ENCODE results near the gene ALG12. TPM values are rescaled to one million over a fixed set of nuclear protein-coding genes. Genes with fewer than 3 reads are reported as not detected.

Gene ALG12
- total RNA-seq, 2 donors from 2014 or later: 17.4 to 30.1 TPM

DNA sequence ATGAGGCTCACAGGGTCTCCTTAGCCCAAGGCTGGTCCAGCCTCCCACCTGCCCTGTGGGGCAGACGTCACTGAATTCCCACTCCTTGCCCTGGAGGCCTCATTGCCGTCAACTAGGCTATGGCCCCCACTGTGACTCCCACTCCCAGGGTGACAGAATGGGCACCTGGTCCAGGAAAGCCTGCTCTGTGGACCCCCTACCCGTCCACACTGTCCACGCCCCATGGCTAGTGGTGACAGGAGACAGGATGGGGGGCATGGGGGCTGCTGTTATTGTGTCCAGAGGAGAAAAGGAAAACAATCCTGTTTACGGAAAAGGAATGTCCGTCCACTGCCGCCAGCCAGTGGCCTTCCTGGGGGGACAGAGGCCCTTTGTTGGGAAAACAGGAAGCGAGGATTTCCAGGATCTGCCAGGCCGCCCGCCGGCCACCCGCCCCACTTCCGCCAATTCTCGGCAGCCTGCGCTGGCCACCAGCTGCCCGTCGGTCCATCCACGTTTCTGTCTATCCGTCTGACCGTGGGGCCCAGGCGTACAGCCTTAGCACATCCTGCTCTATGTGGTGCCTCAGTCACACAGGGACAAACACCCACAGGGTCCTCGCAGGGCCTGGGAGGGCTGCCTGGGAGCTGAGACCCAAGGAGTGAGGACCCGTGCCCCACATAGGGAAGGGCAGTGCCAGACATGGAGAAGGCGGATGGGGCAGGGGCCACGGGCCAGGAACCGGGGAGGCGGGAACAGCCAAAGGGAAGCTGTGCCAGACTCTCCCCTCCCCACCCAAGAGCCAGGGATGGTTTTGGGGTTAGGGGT, 19.7 kb upstream of the ALG12 start:
- TF ChIP-seq, protein P1, sequence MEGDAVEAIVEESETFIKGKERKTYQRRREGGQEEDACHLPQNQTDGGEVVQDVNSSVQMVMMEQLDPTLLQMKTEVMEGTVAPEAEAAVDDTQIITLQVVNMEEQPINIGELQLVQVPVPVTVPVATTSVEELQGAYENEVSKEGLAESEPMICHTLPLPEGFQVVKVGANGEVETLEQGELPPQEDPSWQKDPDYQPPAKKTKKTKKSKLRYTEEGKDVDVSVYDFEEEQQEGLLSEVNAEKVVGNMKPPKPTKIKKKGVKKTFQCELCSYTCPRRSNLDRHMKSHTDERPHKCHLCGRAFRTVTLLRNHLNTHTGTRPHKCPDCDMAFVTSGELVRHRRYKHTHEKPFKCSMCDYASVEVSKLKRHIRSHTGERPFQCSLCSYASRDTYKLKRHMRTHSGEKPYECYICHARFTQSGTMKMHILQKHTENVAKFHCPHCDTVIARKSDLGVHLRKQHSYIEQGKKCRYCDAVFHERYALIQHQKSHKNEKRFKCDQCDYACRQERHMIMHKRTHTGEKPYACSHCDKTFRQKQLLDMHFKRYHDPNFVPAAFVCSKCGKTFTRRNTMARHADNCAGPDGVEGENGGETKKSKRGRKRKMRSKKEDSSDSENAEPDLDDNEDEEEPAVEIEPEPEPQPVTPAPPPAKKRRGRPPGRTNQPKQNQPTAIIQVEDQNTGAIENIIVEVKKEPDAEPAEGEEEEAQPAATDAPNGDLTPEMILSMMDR (IDR thresholded peaks at IDR 0.05): no peak
- H3K27ac ChIP-seq: peak overlapping the region; percentile 63 to 74
- H3K4me1 ChIP-seq (ENCODE audit: control insufficient read depth in 1 of 2, low read depth in 2 of 2): peaks cover 30 to 37% of the 10 kb centered on the region in 2 donors
- ATAC-seq (ENCODE audit: insufficient number of reproducible peaks, low FRiP score, low read depth): no peak
- no peak for DNase-seq (ENCODE audit: low spot score)
- H3K27me3 ChIP-seq (replicated peaks; ENCODE audit: insufficient read depth): no peaks in the 10 kb centered on the region
- H3K4me3 ChIP-seq: no peak overlapping the region
- H3K9me3 ChIP-seq: no peaks in the 10 kb centered on the region
- H3K36me3 ChIP-seq: no peaks in the 10 kb centered on the region

DNA sequence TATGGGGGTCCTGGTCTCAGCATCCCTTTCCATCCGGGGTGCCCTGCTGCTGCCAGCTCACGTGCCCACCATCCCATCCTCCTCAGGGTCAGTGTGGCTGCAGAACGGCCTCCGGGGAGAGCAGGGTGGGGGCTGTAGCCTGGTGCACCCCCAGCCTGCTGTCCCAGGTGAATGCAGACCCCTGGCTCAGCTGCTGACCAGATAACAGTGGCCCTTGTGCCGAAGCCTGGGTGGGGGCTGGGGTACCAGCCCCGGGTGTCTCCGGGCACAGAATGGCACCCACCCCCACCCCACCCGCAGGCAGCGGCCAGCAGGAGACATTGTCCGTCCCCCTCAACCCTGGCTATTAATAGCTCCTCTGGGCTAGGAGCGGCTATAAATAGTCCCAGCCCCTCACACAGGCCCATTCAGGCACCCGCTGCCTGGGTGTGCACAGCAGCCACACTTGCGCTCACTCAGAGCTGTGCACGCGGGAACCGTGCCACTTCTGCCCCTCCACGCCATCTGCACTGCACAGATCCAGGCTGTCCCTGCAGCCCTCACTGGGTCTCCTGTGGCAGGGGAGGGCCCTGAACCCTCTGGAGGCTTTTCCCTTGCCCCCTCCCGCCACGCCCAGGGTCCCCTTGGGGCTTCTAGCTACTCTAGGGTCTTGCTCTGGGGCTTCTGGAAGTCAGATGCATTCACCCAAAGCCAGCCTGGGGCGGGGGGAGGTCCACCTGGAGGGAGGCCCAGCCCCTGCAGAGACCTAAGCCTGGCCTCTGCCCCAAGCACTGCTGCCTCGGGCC, 18.9 kb upstream of the ALG12 start:
- no peaks in the 10 kb centered on the region for H3K27me3 ChIP-seq (replicated peaks; ENCODE audit: insufficient read depth)
- H3K27ac ChIP-seq: peak overlapping the region; percentile 63 to 74
- H3K4me1 ChIP-seq (ENCODE audit: control insufficient read depth in 1 of 2, low read depth in 2 of 2): peaks cover 30 to 41% of the 10 kb centered on the region in 2 donors
- H3K4me3 ChIP-seq: peak overlapping the region; percentile 75
- DNase-seq (ENCODE audit: low spot score) (no peak), ATAC-seq (ENCODE audit: insufficient number of reproducible peaks, low FRiP score, low read depth) (no peak)
- no peaks in the 10 kb centered on the region for H3K9me3 ChIP-seq
- H3K36me3 ChIP-seq: no peaks in the 10 kb centered on the region
- TF ChIP-seq, protein P1 (IDR thresholded peaks at IDR 0.05): no peak

DNA sequence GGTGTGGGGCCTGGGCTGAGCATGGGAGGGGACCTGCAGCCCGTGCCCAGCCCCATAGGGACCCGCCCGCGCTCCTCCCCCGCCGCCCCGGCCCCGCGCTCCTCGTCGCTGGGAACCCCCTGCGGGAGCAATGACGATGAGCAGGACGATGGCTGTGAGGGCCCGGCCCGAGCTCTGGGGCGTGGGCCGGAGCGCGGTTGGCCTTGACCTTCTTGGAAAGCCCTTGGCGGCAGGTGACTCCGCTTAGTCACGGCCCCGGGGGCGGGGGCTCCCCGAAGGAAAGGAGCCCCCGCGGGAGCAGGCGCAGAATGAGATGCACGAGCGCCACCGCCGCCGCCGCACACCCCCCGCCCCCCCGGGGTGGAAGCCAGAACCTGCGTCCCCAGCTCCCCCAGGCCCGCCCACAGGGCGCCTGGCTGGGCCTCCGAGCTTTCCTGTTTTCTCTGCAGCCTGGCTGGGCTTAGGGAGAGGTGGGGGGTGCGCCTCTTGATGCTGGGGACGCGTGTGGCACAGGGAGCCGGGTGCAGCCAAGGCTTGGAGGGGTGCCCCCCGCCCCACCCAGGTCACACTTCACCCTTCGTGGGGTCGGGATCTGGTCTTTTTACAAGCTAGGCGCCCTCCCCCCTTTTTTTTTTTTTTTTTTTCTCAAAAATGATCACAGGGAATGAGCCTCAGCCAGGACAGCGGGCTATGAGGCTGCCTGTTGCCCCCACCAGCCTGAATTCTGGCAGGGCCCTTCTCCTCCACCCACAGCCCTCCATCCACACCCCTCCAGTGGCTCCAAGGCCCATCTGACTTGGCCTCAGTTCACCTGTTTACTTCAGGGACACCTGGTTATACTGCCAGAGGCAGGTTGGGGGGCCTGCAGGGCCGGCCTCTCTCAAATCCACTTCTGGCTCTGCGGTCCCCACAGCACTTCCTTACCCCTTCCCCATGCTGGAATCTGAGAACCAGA, 18.1 kb upstream of the ALG12 start:
- peaks cover 30 to 45% of the 10 kb centered on the region in 2 donors for H3K4me1 ChIP-seq (ENCODE audit: control insufficient read depth in 1 of 2, low read depth in 2 of 2)
- TF ChIP-seq, protein P1 (IDR thresholded peaks at IDR 0.05): no peak
- peak; percentile 80 for DNase-seq (ENCODE audit: low spot score)

DNA sequence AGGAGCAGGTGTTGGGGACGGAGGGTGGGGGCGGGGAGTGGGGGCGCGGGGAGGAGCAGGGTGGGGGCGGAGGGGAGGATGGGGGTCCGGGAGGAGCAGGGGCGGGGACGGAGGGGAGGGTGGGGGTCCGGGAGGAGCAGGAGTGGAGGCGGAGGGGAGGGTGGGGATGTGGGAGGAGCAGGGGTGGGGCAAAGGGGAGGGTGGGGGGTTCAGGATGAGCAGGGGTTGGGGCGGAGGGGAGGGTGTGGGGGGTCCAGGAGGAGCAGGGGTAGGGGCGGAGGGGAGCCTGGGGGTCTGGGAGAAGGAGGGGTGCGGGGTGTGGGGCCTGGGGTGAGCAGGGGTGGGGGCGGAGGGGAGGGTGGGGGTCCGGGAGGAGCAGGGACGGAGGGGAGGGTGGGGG, 17.3 kb upstream of the ALG12 start:
- no peaks in the 10 kb centered on the region for H3K9me3 ChIP-seq
- DNase-seq (ENCODE audit: low spot score) (no peak), ATAC-seq (ENCODE audit: insufficient number of reproducible peaks, low FRiP score, low read depth) (no peak)
- H3K36me3 ChIP-seq: no peaks in the 10 kb centered on the region
- TF ChIP-seq, protein P1 (IDR thresholded peaks at IDR 0.05): no peak
- peaks cover 33 to 52% of the 10 kb centered on the region in 2 donors for H3K4me1 ChIP-seq (ENCODE audit: control insufficient read depth in 1 of 2, low read depth in 2 of 2)
- peak overlapping the region in 1 of 2 donors; percentile 74 for H3K27ac ChIP-seq
- H3K4me3 ChIP-seq: peak overlapping the region; percentile 75
- H3K27me3 ChIP-seq (replicated peaks; ENCODE audit: insufficient read depth): no peaks in the 10 kb centered on the region

More for the DNA sequence above, 18.1 kb upstream of the ALG12 start:
- peak overlapping the region; percentile 75 for H3K4me3 ChIP-seq
- H3K36me3 ChIP-seq: no peaks in the 10 kb centered on the region
- H3K27ac ChIP-seq: peak overlapping the region; percentile 63 to 74
- no peaks in the 10 kb centered on the region for H3K27me3 ChIP-seq (replicated peaks; ENCODE audit: insufficient read depth)
- ATAC-seq (ENCODE audit: insufficient number of reproducible peaks, low FRiP score, low read depth): peak; percentile 66
- H3K9me3 ChIP-seq: no peaks in the 10 kb centered on the region
